G401 (cell line): Measurements from ENCODE around the gene ZNF469. TPM values are rescaled to one million over a fixed set of nuclear protein-coding genes. Genes with fewer than 3 reads are reported as not detected.

Experiments used
- DNase-seq: peaks from one replicate; pipeline ENCODE4 v3.0.0-alpha.2; 2015; ENCODE audit warnings: low spot score
- in situ Hi-C: cut with HindIII; loops from 2 replicates; pipeline ENCODE4 v1.10.0; 2016; ENCODE audit warnings: low sequenced_read_pairs, mixed read lengths
- total RNA-seq: library from RNA; depleted of rRNA; stranded (reverse); fragments of >200 nt; shearing (Covaris generic); gene quantifications from 2 replicates; pipeline ENCODE4 v1.2.3, GENCODE V29; 2014

ZNF469 gene
- total RNA-seq, 1 experiment from 2014 or later = 0.34 TPM

- no peak for DNase-seq
- in situ Hi-C loops = no loop called here
These were observed 32.0 kb downstream of the ZNF469 start for GRCh38 chr16:88414521-88415380.

- in situ Hi-C loops = no loop called here
- no peak for DNase-seq
These were observed 32.6 kb downstream of the ZNF469 start for GRCh38 chr16:88415381-88415705.

GRCh38 chr16:88415713-88416323 lies 33.1 kb downstream of the ZNF469 start:
- no peak for DNase-seq
- in situ Hi-C loops = no loop called here

- no peak for DNase-seq
- in situ Hi-C loops = no loop called here
These were observed 33.9 kb downstream of the ZNF469 start for GRCh38 chr16:88416686-88417085.

GRCh38 chr16:88417684-88418476 lies 35.1 kb downstream of the ZNF469 start:
- DNase-seq = no peak
- in situ Hi-C loops = no loop called here

GRCh38 chr16:88418869-88419268 lies 36.1 kb downstream of the ZNF469 start:
- no peak for DNase-seq
- in situ Hi-C loops = no loop called here

GRCh38 chr16:88419790-88420189 lies 37.0 kb downstream of the ZNF469 start:
- no peak for DNase-seq
- in situ Hi-C loops = no loop called here

GRCh38 chr16:88420496-88420895 lies 37.7 kb downstream of the ZNF469 start:
- DNase-seq = no peak
- in situ Hi-C loops = no loop called here

GRCh38 chr16:88421301-88421700 lies 38.5 kb downstream of the ZNF469 start:
- DNase-seq = no peak
- in situ Hi-C loops = no loop called here

- in situ Hi-C loops = no loop called here
- DNase-seq = no peak
These were observed 39.2 kb downstream of the ZNF469 start for GRCh38 chr16:88421871-88422433.

GRCh38 chr16:88422733-88423447 lies 40.1 kb downstream of the ZNF469 start:
- DNase-seq = no peak
- in situ Hi-C loops = no loop called here

GRCh38 chr16:88423448-88423850 lies 40.7 kb downstream of the ZNF469 start:
- in situ Hi-C loops = no loop called here
- DNase-seq = no peak

GRCh38 chr16:88424587-88425235 lies 42.0 kb downstream of the ZNF469 start:
- in situ Hi-C loops = no loop called here
- DNase-seq = peak; percentile 64

GRCh38 chr16:88426018-88426417 lies 43.3 kb downstream of the ZNF469 start:
- no peak for DNase-seq
- in situ Hi-C loops = no loop called here

GRCh38 chr16:88427376-88427775 lies 44.6 kb downstream of the ZNF469 start:
- no peak for DNase-seq
- in situ Hi-C loops = no loop called here

GRCh38 chr16:88428156-88428555 lies 45.4 kb downstream of the ZNF469 start:
- no peak for DNase-seq
- in situ Hi-C loops = no loop called here

- DNase-seq = no peak
- in situ Hi-C loops = no loop called here
These were observed 46.0 kb downstream of the ZNF469 start for GRCh38 chr16:88428616-88429386.
